ENCODE results near the gene RUSC2.
"Not testable (repeated sequence)": the region's sequence is repeated elsewhere in the genome, so short reads cannot be mapped to it uniquely, and the experiment has no call there.

The RUSC2 gene

DNA sequence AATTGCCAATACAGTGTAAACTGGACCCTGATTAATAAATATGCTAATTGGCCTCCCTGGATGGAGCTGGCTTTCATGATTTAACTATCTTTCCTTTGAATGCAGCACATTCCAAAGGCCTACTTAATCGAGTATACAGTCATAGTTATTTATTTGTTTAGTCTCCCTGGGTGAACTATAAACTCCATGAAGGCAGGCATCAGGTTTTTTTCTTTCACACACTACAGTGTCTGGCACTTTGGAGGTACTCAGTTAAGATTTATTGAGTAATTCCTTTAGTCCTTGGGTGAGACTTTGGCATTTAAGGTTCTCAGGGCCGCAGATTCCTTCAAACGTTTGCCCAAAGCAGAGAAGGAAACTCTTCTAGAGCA lies 20.5 kb downstream of the RUSC2 start:
- H3K36me3 Mint-ChIP-seq = no peaks in the 10 kb centered on the region
- H3K4me3 Mint-ChIP-seq = no peak overlapping the region
- no peaks in the 10 kb centered on the region for H3K4me1 Mint-ChIP-seq
- H3K27ac Mint-ChIP-seq = no peak overlapping the region
- no peaks in the 10 kb centered on the region for H3K9me3 Mint-ChIP-seq
- ATAC-seq (no peak), DNase-seq (ENCODE audit: low spot score in 2 of 2) (no peak)

DNA sequence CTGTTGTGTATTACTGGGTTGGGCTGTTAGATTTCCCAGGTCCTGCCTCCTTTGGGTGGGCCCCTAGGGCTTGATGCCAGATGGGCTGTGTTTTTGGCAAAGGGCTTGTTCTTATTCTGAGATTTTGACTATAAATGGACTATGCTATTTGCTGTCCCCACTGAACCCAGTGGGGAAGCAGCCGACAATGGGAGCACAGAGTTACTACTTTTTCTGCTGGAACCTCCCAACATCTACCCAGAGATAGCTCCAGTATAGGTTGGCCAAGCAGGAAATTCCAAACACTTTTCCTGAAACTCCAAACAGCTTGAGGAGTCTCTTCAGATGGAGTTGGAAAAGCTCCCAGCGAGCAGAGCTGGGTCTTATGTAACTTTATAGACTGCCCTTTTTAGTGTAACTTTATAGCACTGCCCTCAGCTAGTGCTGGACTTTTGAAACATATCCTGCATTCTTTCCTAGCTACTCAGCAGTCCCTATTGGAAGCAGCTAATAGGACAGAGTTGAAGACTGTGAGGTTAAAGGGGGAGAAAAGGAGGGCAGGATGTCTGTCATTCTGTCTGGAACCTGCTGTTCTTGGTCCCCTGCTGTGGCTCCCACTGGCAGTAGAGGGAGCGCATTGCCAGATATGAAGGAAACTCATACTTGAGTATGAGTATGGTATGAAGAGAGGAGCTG lies 21.0 kb downstream of the RUSC2 start:
- DNase-seq (ENCODE audit: low spot score in 2 of 2) (no peak), ATAC-seq (no peak)
- Mint-ChIP-seq H3K27ac (no peak overlapping the region), H3K4me3 (no peak overlapping the region), H3K36me3 (no peaks in the 10 kb centered on the region), H3K9me3 (no peaks in the 10 kb centered on the region), H3K4me1 (no peaks in the 10 kb centered on the region)

DNA sequence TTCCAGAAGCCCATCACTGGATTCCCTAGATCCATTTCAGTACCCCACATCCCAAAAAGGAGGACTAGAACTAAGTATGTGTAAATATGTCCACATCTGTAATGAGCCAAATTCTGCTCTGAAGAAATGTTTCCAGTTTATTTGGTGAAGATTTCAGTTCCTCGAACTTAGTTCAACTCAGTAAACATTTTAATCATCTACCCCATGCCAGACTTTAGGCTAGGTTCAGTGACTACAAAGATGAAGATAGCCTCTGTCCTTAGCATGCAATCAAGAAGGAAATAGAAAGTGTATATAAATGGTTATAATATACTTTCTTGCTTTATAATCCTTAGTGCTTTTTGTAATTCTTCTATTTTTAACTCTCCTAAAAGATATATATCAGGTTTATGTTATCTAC lies 21.5 kb downstream of the RUSC2 start:
- no peaks in the 10 kb centered on the region for H3K4me1 Mint-ChIP-seq
- no peak overlapping the region for H3K4me3 Mint-ChIP-seq
- H3K27ac Mint-ChIP-seq = no peak overlapping the region
- no peaks in the 10 kb centered on the region for H3K36me3 Mint-ChIP-seq
- DNase-seq (ENCODE audit: low spot score in 2 of 2) = no peak
- H3K9me3 Mint-ChIP-seq = no peaks in the 10 kb centered on the region
- no peak for ATAC-seq

GRCh38 chr9:35515766-35516165 lies 25.9 kb downstream of the RUSC2 start:
- Mint-ChIP-seq H3K9me3 (no peaks in the 10 kb centered on the region), H3K4me1 (no peaks in the 10 kb centered on the region), H3K4me3 (no peak overlapping the region), H3K36me3 (no peaks in the 10 kb centered on the region), H3K27ac (no peak overlapping the region)
- DNase-seq (ENCODE audit: low spot score in 2 of 2) = no peak
- ATAC-seq = no peak

DNA sequence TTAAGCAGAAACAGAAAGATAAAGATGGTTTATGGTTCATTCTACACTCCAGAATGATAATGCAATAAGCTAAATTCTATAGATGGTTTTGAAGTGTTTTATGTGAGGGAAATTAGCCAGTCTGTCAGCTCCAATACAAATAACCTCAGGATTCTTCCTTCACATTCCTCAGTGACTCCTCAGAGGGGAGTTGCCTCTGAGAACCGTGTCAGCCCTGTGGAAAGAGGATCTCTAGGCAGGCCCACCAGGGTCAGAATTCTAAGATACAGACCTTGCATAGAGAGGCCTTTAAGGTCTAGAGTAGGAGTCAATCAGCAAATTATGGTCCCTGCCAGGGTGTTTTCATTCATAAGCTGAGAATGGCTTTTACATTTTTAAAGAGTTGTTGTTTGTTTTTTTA lies 26.6 kb downstream of the RUSC2 start:
- DNase-seq (ENCODE audit: low spot score in 2 of 2) (no peak), ATAC-seq (no peak)
- no peak overlapping the region for H3K4me3 Mint-ChIP-seq
- no peaks in the 10 kb centered on the region for H3K9me3 Mint-ChIP-seq
- no peaks in the 10 kb centered on the region for H3K36me3 Mint-ChIP-seq
- H3K4me1 Mint-ChIP-seq = no peaks in the 10 kb centered on the region
- H3K27ac Mint-ChIP-seq = no peak overlapping the region

DNA sequence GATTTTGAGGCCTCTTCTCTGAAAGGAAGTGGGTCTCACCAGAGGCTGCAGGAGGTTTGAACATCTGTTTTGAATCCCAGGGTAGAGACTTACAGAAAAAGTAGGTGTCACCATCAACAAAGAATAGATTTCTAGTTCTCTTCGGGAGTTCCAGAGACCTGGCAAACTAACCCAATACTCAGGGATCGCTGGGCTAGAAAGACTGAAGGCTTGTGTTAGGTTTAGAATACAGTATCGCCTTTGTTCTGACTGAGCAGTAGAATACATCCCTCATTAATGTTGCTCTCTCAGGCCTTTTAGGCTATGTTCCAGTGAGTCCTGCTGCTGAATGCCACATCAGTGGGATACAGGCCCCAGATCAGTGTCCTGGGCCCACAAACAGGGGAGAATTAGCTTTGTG lies 27.2 kb downstream of the RUSC2 start:
- no peaks in the 10 kb centered on the region for H3K9me3 Mint-ChIP-seq
- H3K36me3 Mint-ChIP-seq = no peaks in the 10 kb centered on the region
- no peak overlapping the region for H3K27ac Mint-ChIP-seq
- no peaks in the 10 kb centered on the region for H3K4me1 Mint-ChIP-seq
- no peak for DNase-seq (ENCODE audit: low spot score in 2 of 2)
- ATAC-seq = no peak
- H3K4me3 Mint-ChIP-seq = no peak overlapping the region

DNA sequence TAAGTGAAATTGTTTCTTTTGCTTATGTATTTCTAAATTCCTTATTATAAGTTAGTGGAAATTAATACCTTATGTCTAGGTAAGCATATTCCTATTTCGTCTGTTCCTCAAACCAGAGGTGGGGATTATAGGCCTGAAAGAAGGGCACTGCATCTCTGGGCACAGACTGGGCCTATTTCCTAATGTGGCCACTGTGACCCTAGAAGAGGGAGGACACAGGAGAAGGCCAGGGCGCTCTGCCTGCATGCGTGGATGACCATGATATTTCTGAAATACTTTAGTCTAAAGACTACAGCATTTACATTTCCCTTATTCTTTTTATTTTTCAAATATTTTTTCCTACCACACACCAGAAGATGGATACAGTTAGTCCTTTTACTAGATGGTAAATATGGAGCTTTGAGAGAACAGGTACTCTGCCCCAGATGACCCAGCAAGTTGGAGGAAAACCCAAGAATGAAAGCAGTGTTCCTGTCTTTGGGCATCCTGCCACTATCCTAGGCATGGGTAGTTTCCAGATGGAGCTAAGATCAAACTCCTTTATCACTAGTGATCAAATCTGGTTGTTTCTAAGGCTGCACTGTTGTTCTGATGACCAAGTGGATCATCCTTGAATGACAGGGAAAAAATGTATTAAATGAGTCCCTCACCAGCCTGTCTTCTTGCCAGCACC lies 27.8 kb downstream of the RUSC2 start:
- H3K9me3 Mint-ChIP-seq = no peaks in the 10 kb centered on the region
- no peaks in the 10 kb centered on the region for H3K4me1 Mint-ChIP-seq
- no peak overlapping the region for H3K4me3 Mint-ChIP-seq
- no peak overlapping the region for H3K27ac Mint-ChIP-seq
- no peaks in the 10 kb centered on the region for H3K36me3 Mint-ChIP-seq
- no peak for DNase-seq (ENCODE audit: low spot score in 2 of 2)
- ATAC-seq = no peak

DNA sequence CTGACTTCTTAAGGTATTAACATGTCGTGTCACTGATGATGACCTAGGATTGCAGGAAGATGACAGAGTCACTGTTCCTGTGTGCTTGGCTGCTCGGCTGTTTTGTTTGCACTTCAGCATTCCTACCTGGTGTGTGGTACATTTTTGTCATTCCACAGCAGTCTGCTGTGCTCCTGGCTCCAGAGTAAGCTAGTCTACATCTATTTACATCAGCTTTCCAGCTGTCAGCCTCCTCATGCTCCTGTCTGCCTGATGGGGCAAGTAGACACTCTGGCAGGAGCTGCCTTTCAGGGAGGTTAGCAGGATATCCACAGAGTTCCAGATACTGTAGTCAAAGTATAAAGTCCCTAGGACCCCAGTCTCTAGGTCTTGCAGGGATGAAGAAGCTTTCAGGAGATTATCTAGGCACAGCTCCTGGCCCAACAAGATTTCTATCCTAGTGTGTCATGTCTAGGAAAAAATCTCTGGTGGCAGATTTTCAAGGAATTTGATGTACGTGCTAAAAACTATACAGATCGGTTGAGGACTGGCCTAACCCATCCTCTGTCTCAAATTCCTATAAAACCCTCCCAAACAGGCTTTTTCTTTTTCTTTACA lies 28.4 kb downstream of the RUSC2 start:
- no peaks in the 10 kb centered on the region for H3K9me3 Mint-ChIP-seq
- DNase-seq (ENCODE audit: low spot score in 2 of 2) (no peak), ATAC-seq (no peak)
- no peak overlapping the region for H3K27ac Mint-ChIP-seq
- H3K4me1 Mint-ChIP-seq = no peaks in the 10 kb centered on the region
- H3K4me3 Mint-ChIP-seq = no peak overlapping the region
- no peaks in the 10 kb centered on the region for H3K36me3 Mint-ChIP-seq

DNA sequence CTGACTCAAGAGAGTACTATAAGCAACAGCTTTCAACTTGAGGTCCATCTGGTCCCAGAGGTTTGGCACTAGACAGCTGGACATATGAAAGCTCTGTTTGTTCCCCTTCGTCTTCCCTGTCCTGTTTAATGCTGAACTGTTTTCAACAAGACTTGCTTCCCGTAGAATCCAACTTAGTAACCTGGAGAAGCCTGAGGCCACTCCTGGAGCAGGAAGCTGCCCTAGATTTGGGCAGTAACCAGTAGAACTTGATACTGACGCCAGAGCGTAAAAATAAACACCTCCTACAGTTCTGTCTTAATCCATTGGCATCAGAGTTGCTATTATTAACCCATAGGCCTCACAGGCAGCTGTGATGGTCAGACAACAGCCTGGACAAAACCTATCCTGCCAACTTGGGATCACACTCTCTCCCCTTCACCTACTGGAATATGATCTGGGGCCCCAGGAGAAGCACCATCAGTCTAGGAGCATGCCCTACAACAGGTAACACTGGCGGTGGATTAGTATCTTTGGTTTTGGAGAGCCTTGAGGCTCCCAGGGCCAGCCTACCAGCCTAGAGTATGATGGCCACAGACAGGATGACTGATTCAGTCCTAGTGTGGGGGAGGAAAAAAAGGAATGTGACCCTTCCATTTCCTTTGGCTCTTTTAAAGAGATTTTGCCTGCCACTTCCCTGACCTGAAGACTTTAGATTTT lies 29.2 kb downstream of the RUSC2 start:
- H3K27ac Mint-ChIP-seq = no peak overlapping the region
- H3K4me3 Mint-ChIP-seq = no peak overlapping the region
- no peaks in the 10 kb centered on the region for H3K4me1 Mint-ChIP-seq
- no peak for DNase-seq (ENCODE audit: low spot score in 2 of 2)
- H3K36me3 Mint-ChIP-seq = no peaks in the 10 kb centered on the region
- no peak for ATAC-seq
- H3K9me3 Mint-ChIP-seq = no peaks in the 10 kb centered on the region

DNA sequence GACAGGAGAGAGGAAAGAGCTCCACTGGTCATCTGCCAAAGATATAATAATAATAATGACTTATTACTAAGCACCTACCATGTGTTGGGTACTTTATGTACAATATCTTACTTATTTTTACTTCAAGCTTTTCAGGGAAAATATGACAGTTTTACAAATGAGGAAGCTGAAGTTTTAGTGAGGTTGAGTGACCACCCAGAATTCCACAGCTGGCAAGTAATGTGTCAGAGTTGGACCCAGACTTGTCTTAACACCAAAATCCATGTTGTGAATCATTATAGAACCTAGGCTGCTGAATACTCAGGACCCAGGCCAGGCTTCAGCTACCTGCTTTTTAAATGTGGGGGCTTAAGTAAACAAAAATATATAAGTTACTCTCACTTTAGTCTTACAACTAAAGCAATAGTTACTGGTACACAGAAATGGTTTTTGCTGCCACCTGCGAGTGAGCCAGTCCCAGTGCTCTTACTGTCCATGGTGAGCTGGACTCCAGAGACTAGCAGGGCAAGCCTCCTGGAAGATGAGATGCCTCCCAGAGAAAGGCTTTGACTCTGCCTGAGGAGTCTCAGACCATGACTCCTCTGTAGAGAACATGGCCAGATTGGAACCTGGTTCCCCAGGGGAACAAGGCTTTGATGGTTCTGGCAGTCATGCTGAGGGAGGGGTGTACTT lies 29.9 kb downstream of the RUSC2 start:
- Mint-ChIP-seq H3K4me3 (no peak overlapping the region), H3K4me1 (no peaks in the 10 kb centered on the region), H3K9me3 (no peaks in the 10 kb centered on the region), H3K27ac (no peak overlapping the region), H3K36me3 (no peaks in the 10 kb centered on the region)
- DNase-seq (ENCODE audit: low spot score in 2 of 2) (no peak), ATAC-seq (no peak)

DNA sequence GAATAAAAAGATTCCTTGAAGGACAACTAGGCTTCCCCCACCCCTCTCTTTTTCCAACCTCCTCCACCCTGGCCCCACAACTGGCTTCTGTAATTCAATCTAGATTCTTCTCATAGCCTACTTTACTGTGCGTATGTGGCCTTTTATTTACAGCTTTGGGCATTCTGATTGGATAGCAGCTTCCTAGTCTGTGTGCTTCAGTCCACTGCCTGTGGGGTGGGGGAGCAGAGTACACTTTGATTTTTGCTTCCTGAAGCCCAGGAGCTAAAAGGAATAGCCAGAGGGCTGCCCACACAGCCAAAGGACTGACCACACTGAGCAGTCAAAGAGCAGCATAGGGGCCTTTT lies 30.4 kb downstream of the RUSC2 start:
- Mint-ChIP-seq H3K4me3 (no peak overlapping the region), H3K9me3 (no peaks in the 10 kb centered on the region), H3K4me1 (no peaks in the 10 kb centered on the region), H3K27ac (no peak overlapping the region), H3K36me3 (no peaks in the 10 kb centered on the region)
- DNase-seq (ENCODE audit: low spot score in 2 of 2) = no peak
- no peak for ATAC-seq

DNA sequence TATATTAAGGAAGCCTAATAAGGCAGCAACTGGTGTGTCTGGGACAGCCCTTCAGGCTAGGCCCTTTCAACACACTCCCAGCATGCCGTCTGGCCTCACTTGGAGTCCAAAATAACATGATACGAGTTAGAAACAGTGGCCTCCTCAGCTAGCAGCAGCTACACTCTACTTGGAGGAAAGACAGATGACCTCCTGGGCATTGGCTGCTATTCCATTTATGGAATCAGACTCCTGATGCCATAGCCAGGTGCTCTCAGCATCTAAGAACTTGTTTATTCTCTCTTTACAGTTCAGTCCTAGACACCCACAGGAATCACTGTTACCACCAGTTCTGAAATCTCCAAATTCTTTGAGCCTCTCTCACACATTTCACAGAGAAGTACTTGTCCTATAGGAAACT lies 31.8 kb downstream of the RUSC2 start:
- ATAC-seq = no peak

GRCh38 chr9:35522187-35522586 lies 32.3 kb downstream of the RUSC2 start:
- Mint-ChIP-seq H3K36me3 (no peaks in the 10 kb centered on the region), H3K4me1 (no peaks in the 10 kb centered on the region), H3K4me3 (no peak overlapping the region), H3K9me3 (no peaks in the 10 kb centered on the region), H3K27ac (no peak overlapping the region)
- DNase-seq (ENCODE audit: low spot score in 2 of 2) (no peak), ATAC-seq (no peak)

More for the DNA sequence above, 31.8 kb downstream of the RUSC2 start:
- DNase-seq (ENCODE audit: low spot score in 2 of 2) = no peak
- Mint-ChIP-seq H3K36me3 (no peaks in the 10 kb centered on the region), H3K9me3 (no peaks in the 10 kb centered on the region), H3K4me1 (no peaks in the 10 kb centered on the region), H3K27ac (no peak overlapping the region), H3K4me3 (no peak overlapping the region)

DNA sequence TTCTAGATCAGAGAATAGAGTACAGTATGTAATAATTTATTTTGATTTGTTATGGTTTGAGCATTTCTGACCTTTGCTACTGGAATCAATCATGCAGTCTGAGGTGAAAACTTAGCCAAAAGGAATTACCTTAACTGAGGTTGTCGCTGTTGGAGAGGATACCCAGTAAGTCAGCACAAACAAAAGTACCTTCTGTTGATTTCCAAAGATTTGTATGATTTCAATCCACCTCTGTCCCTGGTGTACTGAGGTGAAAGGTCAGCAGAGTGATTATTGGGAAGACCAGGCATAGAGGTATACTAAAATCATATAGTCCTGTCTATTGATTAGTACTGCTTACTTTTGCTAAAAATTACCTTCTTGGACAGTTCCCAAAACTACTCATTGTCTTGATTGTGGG lies 32.8 kb downstream of the RUSC2 start:
- DNase-seq (ENCODE audit: low spot score in 2 of 2) = no peak
- Mint-ChIP-seq H3K9me3 (no peaks in the 10 kb centered on the region), H3K4me1 (no peaks in the 10 kb centered on the region), H3K36me3 (no peaks in the 10 kb centered on the region), H3K27ac (no peak overlapping the region), H3K4me3 (no peak overlapping the region)
- ATAC-seq = no peak

DNA sequence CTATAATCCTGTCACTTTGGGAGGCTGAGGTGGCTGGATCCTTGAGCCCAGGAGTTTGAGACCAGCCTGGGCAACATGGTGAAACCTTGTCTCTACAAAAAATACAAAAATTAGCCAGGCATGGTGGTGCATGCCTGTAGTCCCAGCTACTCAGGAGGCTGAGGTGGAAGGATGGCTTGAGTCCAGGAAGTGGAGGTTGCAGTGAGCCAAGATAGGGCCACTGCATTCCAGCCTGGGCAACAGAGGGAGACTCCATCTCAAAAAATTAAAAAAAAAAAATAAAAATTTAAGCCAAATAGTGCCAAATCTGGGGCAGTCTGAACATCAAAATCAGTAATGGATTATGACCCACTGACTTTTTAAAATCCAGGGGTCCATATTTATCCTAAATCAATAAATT lies 33.6 kb downstream of the RUSC2 start:
- not testable (repeated sequence) for H3K4me3 Mint-ChIP-seq; H3K4me1 Mint-ChIP-seq; ATAC-seq; H3K27ac Mint-ChIP-seq; H3K36me3 Mint-ChIP-seq; DNase-seq (ENCODE audit: low spot score in 2 of 2); H3K9me3 Mint-ChIP-seq

Measured in stimulated activated effector memory CD8-positive, alpha-beta T cell treated with anti-CD3 and anti-CD28 coated beads, Interleukin-12 subunit alpha, Interleukin-12 subunit beta, amount 100 ng/mL, for 72 hours (primary cell).